Endodermal cell (in vitro differentiated cells): ENCODE measurements around the gene KAT2A. TPM values are rescaled to one million over a fixed set of nuclear protein-coding genes. Genes with fewer than 3 reads are reported as not detected.
"Not testable (repeated sequence)": the region's sequence is repeated elsewhere in the genome, so short reads cannot be mapped to it uniquely, and the experiment has no call there.

Source experiments
- DNase-seq: peaks from one replicate; pipeline ENCODE4 v3.0.0-alpha.2; 2017
- H3K27ac ChIP-seq: 2 replicates; pipeline ENCODE4 v1.5.1; 2013; ENCODE audit warnings: mild to moderate bottlenecking, low read depth, low read length, moderate library complexity
- H3K27me3 ChIP-seq: 2 replicates; pipeline ENCODE4 v1.6.1; 2013; ENCODE audit warnings: mild to moderate bottlenecking, low read length, moderate library complexity; ENCODE audit not compliant: insufficient read depth, control insufficient read depth, poor library complexity, severe bottlenecking
- H3K36me3 ChIP-seq: 2 replicates; pipeline ENCODE4 v1.7.0; 2013; ENCODE audit warnings: mild to moderate bottlenecking, low read length, moderate library complexity; ENCODE audit not compliant: control insufficient read depth, insufficient read depth
- H3K4me1 ChIP-seq: one replicate; pipeline ENCODE4 v1.7.0; 2013; ENCODE audit warnings: low read length; ENCODE audit not compliant: control insufficient read depth, insufficient read depth
- H3K4me3 ChIP-seq: 2 replicates; pipeline ENCODE4 v1.5.1; 2013; ENCODE audit warnings: mild to moderate bottlenecking, low read length, moderate library complexity
- H3K9ac ChIP-seq: 2 replicates; pipeline ENCODE4 v1.6.1; 2013; ENCODE audit warnings: mild to moderate bottlenecking, low read length, moderate library complexity; ENCODE audit not compliant: poor library complexity, severe bottlenecking; ENCODE audit errors: extremely low read depth
- H3K9me3 ChIP-seq: 2 replicates; pipeline ENCODE4 v1.6.1; 2013; ENCODE audit warnings: mild to moderate bottlenecking, low read length, moderate library complexity; ENCODE audit not compliant: control insufficient read depth
- H3K27ac Mint-ChIP-seq: 2 replicates; pipeline ENCODE4 v1.8.0; 2020; ENCODE audit warnings: mixed read lengths
- H3K27me3 Mint-ChIP-seq: 2 replicates; pipeline ENCODE4 v1.8.0; 2021; ENCODE audit warnings: mild to moderate bottlenecking, mixed read lengths; ENCODE audit not compliant: insufficient read depth
- H3K36me3 Mint-ChIP-seq: 2 replicates; pipeline ENCODE4 v1.8.0; 2020; ENCODE audit warnings: low read depth, mixed read lengths
- H3K4me1 Mint-ChIP-seq: 2 replicates; pipeline ENCODE4 v1.8.0; 2020; ENCODE audit warnings: mixed read lengths
- H3K4me3 Mint-ChIP-seq: 2 replicates; pipeline ENCODE4 v1.8.0; 2020; ENCODE audit warnings: mild to moderate bottlenecking, moderate library complexity, mixed read lengths
- H3K9me3 Mint-ChIP-seq: 2 replicates; pipeline ENCODE4 v1.8.0; 2020; ENCODE audit warnings: mild to moderate bottlenecking, mixed read lengths
- WGBS, 2 experiments: methylation state at CpG; one replicate each; pipeline versions ENCODE4 v1.1.5 to v1.1.7; 2013; ENCODE audit warnings: missing lambda C conversion rate in 2 of 2, mixed read lengths in 1 of 2; ENCODE audit not compliant: insufficient coverage in 1 of 2, insufficient read length in 1 of 2; 5-methylcytosine and 5-hydroxymethylcytosine counted together
- total RNA-seq, 2 donors: library from RNA; stranded (reverse); fragmentation: NEBNext Ultra II Directional in 1 of 2; extraction: Animal tissue kit (Norgen Biotek cat#: 25700) in 1 of 2; gene quantifications; 2 replicates in 1 of 2; 3 replicates in 1 of 2; pipeline ENCODE4 v1.2.1, GENCODE V29; 2021
- TF ChIP-seq, protein P1 (sequence below): fragments of 200-600 bp; sonication (generic); conservative IDR thresholded peaks from 2 replicates; pipeline ENCODE4 v1.5.0; 2021; ENCODE audit warnings: antibody characterized with exemption, mild to moderate bottlenecking

The KAT2A gene
- total RNA-seq, 2 donors from 2014 or later = 48.0 to 57.6 TPM

DNA sequence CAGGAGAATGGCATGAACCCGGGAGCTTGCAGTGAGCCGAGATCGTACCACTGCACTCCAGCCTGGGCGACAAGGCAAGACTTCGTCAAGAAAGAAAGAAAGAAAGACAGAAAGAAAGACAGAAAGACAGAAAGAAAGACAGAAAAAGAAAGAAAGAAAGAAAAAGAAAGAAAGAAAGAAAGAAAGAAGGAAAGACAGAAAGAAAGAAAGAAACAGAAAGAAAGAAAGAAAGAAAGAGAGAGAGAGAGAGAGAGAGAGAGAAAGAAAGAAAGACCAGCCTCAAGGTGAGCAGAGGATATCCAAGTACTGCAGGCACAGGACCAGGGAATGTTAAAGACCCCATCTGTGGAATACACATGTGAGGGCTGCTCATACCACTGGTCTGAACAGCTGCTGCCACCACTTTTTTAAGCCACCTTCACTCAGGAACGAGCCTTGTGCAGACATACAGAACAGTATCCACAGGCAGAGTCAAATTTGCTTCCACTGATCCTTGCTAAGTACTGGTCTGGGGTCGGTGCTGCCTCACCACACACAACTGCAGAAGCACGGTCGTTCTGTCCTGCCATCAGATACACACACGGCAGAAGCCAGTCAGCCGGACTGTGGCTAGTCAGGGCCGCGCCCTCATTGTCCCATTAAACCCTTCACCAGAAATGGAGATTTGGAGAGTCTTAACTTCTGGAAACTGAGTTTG is 25.9 kb upstream of the KAT2A start:
- Mint-ChIP-seq H3K27me3 (no peaks in the 10 kb centered on the region), H3K27ac (no peak overlapping the region), H3K36me3 (peaks cover 22% of the 10 kb centered on the region), H3K4me3 (no peak overlapping the region), H3K4me1 (no peaks in the 10 kb centered on the region), H3K9me3 (no peaks in the 10 kb centered on the region)
- no peaks in the 10 kb centered on the region for H3K4me1 ChIP-seq
- no peaks in the 10 kb centered on the region for H3K9me3 ChIP-seq
- no peaks in the 10 kb centered on the region for H3K27me3 ChIP-seq
- no peak for DNase-seq
- 94 to 96% methylated on average over 9 to 13 of the region's 13 CpGs for WGBS, 2 experiments
- H3K27ac ChIP-seq = no peak overlapping the region
- peaks cover 34% of the 10 kb centered on the region for H3K36me3 ChIP-seq
- H3K4me3 ChIP-seq = no peak overlapping the region
- TF ChIP-seq, protein P1, sequence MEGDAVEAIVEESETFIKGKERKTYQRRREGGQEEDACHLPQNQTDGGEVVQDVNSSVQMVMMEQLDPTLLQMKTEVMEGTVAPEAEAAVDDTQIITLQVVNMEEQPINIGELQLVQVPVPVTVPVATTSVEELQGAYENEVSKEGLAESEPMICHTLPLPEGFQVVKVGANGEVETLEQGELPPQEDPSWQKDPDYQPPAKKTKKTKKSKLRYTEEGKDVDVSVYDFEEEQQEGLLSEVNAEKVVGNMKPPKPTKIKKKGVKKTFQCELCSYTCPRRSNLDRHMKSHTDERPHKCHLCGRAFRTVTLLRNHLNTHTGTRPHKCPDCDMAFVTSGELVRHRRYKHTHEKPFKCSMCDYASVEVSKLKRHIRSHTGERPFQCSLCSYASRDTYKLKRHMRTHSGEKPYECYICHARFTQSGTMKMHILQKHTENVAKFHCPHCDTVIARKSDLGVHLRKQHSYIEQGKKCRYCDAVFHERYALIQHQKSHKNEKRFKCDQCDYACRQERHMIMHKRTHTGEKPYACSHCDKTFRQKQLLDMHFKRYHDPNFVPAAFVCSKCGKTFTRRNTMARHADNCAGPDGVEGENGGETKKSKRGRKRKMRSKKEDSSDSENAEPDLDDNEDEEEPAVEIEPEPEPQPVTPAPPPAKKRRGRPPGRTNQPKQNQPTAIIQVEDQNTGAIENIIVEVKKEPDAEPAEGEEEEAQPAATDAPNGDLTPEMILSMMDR = no peak
- no peak overlapping the region for H3K9ac ChIP-seq

DNA sequence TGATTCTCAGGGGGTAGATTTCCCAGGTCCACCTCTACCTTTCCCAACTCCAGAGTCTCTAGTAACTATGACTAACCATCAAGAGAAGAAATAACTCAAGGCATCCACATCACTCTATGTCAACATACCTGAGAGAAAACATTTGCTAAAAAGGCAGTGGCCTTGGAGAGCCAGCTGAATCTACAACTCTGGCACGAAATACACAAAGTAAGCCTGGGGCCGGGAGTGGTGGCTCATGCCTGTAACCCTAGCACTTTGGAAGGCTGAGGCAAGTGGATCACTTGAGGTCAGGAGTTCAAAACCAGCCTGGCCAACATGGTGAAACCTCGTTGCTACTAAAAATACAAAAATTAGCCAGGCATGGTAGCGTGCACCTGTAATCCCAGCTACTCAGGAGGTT is 22.0 kb upstream of the KAT2A start:
- not testable (repeated sequence) for H3K9ac ChIP-seq, DNase-seq, H3K27me3 ChIP-seq, H3K9me3 Mint-ChIP-seq, H3K4me3 Mint-ChIP-seq, H3K27ac ChIP-seq, H3K4me3 ChIP-seq, H3K9me3 ChIP-seq, H3K27me3 Mint-ChIP-seq, H3K4me1 ChIP-seq
- Mint-ChIP-seq H3K27ac (peak overlapping the region; percentile 9), H3K4me1 (peaks cover 19% of the 10 kb centered on the region), H3K36me3 (peaks cover 35% of the 10 kb centered on the region)
- WGBS, 2 experiments = 90 to 93% methylated on average over 4 of the region's 4 CpGs
- H3K36me3 ChIP-seq = peaks cover 31% of the 10 kb centered on the region

DNA sequence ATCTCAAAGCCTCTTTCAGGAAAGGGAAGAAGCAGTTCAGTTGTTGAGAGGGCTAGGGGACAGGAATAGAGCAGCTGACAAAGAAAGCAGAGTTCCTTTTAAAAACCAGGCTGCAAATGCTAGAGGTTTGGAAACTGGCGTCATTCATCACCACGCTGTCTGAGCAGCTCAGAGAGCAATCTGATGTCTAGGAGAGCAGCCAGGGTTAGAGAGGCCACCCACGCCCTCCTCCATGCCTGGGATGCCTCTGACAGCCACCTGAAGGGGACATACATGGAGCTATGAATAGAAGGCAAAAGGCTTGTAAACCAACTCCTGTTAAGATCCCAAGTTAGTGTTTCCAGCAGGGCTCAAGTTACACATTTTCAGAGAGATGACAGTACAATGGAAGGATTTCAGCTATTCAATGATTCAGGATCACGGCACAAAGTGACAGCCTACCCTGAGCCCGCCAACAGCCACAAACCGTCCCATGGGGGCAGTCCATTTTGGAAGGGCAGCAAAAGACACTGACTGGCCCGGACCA is 21.3 kb upstream of the KAT2A start:
- Mint-ChIP-seq H3K36me3 (peaks cover 35% of the 10 kb centered on the region), H3K9me3 (no peaks in the 10 kb centered on the region), H3K4me1 (peaks cover 22% of the 10 kb centered on the region), H3K4me3 (no peak overlapping the region), H3K27ac (peak overlapping the region; percentile 9), H3K27me3 (no peaks in the 10 kb centered on the region)
- H3K4me1 ChIP-seq = peaks cover 4% of the 10 kb centered on the region
- WGBS, 2 experiments = 83 to 90% methylated on average over 6 to 7 of the region's 7 CpGs
- TF ChIP-seq, protein P1 = no peak
- H3K9ac ChIP-seq = no peak overlapping the region
- H3K9me3 ChIP-seq = no peaks in the 10 kb centered on the region
- H3K27me3 ChIP-seq = no peaks in the 10 kb centered on the region
- H3K4me3 ChIP-seq = no peak overlapping the region
- H3K36me3 ChIP-seq = peaks cover 35% of the 10 kb centered on the region
- no peak for DNase-seq
- peak overlapping the region; percentile 51 for H3K27ac ChIP-seq
